ENCODE measurements around the gene RPA3.

DNA sequence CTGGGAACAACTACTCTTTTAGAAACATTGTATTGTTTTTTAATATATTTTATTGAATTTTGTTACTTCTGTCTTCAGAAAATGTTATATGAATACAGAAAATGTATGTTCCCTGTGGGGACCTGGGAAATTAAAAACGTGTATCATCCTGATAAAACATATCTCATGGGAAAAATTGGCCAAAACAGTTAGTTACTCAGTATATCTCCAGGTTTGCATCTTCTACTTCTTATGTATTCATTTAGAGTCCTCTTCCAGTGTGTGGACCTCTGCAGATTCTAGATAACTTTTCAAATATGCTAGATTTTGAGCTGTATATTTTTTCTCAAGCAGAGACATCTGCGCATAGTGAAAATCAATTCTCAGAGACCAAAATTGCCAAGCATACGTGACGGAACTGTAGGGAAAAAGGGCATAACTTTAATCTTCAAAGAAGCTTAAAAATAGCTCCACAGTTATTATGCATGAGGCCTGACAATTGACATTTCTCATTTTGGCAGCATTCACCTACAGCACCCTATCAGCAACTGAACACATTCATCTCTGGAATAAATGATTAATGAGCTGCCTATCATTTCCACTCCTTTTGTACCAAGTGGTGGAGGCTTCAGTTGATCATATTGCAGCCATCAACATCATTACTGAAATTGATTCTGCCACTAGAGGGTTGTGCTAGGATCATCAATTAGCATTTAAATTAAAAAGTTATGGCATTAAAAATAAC lies 104.2 kb downstream of the RPA3 start:
- TF ChIP-seq ZBTB11 (tag by site-specific recombination; conservative IDR thresholded peaks at IDR 0.05; ENCODE audit: low read depth) (no peak), ZNF830 (tag by site-specific recombination; IDR thresholded peaks at IDR 0.05; ENCODE audit: low read depth) (no peak), CTCF (tag by site-specific recombination; IDR thresholded peaks at IDR 0.05) (no peak)

Measured in HEK293 (cell line).